Endodermal cell (in vitro differentiated cells): ENCODE data around the gene TSPAN33. TPM values are rescaled to one million over a fixed set of nuclear protein-coding genes. Genes with fewer than 3 reads are reported as not detected.

Source experiments
- DNase-seq: peaks from one replicate; pipeline ENCODE4 v3.0.0-alpha.2; 2017
- H3K27ac ChIP-seq: 2 replicates; pipeline ENCODE4 v1.5.1; 2013; ENCODE audit warnings: mild to moderate bottlenecking, low read depth, low read length, moderate library complexity
- H3K27me3 ChIP-seq: 2 replicates; pipeline ENCODE4 v1.6.1; 2013; ENCODE audit warnings: mild to moderate bottlenecking, low read length, moderate library complexity; ENCODE audit not compliant: insufficient read depth, control insufficient read depth, poor library complexity, severe bottlenecking
- H3K36me3 ChIP-seq: 2 replicates; pipeline ENCODE4 v1.7.0; 2013; ENCODE audit warnings: mild to moderate bottlenecking, low read length, moderate library complexity; ENCODE audit not compliant: control insufficient read depth, insufficient read depth
- H3K4me1 ChIP-seq: one replicate; pipeline ENCODE4 v1.7.0; 2013; ENCODE audit warnings: low read length; ENCODE audit not compliant: control insufficient read depth, insufficient read depth
- H3K4me3 ChIP-seq: 2 replicates; pipeline ENCODE4 v1.5.1; 2013; ENCODE audit warnings: mild to moderate bottlenecking, low read length, moderate library complexity
- H3K9ac ChIP-seq: 2 replicates; pipeline ENCODE4 v1.6.1; 2013; ENCODE audit warnings: mild to moderate bottlenecking, low read length, moderate library complexity; ENCODE audit not compliant: poor library complexity, severe bottlenecking; ENCODE audit errors: extremely low read depth
- H3K9me3 ChIP-seq: 2 replicates; pipeline ENCODE4 v1.6.1; 2013; ENCODE audit warnings: mild to moderate bottlenecking, low read length, moderate library complexity; ENCODE audit not compliant: control insufficient read depth
- H3K27ac Mint-ChIP-seq: 2 replicates; pipeline ENCODE4 v1.8.0; 2020; ENCODE audit warnings: mixed read lengths
- H3K27me3 Mint-ChIP-seq: 2 replicates; pipeline ENCODE4 v1.8.0; 2021; ENCODE audit warnings: mild to moderate bottlenecking, mixed read lengths; ENCODE audit not compliant: insufficient read depth
- H3K36me3 Mint-ChIP-seq: 2 replicates; pipeline ENCODE4 v1.8.0; 2020; ENCODE audit warnings: low read depth, mixed read lengths
- H3K4me1 Mint-ChIP-seq: 2 replicates; pipeline ENCODE4 v1.8.0; 2020; ENCODE audit warnings: mixed read lengths
- H3K4me3 Mint-ChIP-seq: 2 replicates; pipeline ENCODE4 v1.8.0; 2020; ENCODE audit warnings: mild to moderate bottlenecking, moderate library complexity, mixed read lengths
- H3K9me3 Mint-ChIP-seq: 2 replicates; pipeline ENCODE4 v1.8.0; 2020; ENCODE audit warnings: mild to moderate bottlenecking, mixed read lengths
- WGBS, 2 experiments: methylation state at CpG; one replicate each; pipeline versions ENCODE4 v1.1.5 to v1.1.7; 2013; ENCODE audit warnings: missing lambda C conversion rate in 2 of 2, mixed read lengths in 1 of 2; ENCODE audit not compliant: insufficient coverage in 1 of 2, insufficient read length in 1 of 2; 5-methylcytosine and 5-hydroxymethylcytosine counted together
- total RNA-seq, 2 donors: library from RNA; stranded (reverse); fragmentation: NEBNext Ultra II Directional in 1 of 2; extraction: Animal tissue kit (Norgen Biotek cat#: 25700) in 1 of 2; gene quantifications; 2 replicates in 1 of 2; 3 replicates in 1 of 2; pipeline ENCODE4 v1.2.1, GENCODE V29; 2021
- TF ChIP-seq, protein P1 (sequence below): fragments of 200-600 bp; sonication (generic); conservative IDR thresholded peaks from 2 replicates; pipeline ENCODE4 v1.5.0; 2021; ENCODE audit warnings: antibody characterized with exemption, mild to moderate bottlenecking

The TSPAN33 gene
- total RNA-seq, 2 donors from 2014 or later, result 33.2 to 35.6 TPM

DNA sequence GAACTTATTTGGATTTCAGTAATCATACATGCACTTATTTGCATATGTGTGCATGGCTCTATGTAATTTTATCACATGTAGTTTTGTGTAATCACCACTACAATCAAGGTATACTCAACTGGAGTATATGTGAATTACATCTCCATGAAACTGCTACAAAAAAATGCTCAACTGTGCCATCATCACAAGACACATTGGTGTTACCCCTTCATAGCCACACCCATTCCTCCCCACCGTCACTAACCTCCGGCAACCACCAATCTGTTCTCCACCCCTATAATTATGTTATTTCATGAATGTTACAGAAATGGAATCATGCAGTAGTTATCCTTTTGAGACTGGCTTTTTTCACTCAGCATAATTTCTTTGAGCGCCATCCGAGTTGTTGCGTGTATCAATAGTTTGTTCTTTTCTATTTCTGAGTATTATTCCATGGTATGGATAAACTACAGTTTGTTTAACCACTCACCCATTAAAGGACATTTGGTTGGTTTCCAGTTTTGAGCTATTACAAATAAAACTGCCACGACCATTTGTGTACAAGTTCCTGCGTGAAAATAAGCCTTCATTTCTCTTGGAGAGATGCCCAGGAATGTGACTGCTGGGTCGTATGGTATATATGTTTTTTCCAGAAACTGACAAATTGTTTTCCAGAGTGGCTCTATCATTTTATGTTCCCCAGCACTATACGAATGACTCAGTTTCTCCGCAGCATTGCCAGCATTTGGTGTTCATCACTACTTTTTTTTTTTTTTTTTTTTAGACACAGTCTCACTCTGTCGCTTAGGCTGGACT lies 32.6 kb downstream of the TSPAN33 start:
- no peak overlapping the region for H3K9ac ChIP-seq
- no peak overlapping the region for H3K27ac ChIP-seq
- no peak overlapping the region for H3K4me3 Mint-ChIP-seq
- no peaks in the 10 kb centered on the region for H3K4me1 ChIP-seq
- no peaks in the 10 kb centered on the region for H3K4me1 Mint-ChIP-seq
- no peaks in the 10 kb centered on the region for H3K27me3 ChIP-seq
- H3K9me3 ChIP-seq, result no peaks in the 10 kb centered on the region
- 89 to 90% methylated on average over 9 to 11 of the region's 11 CpGs for WGBS, 2 experiments
- H3K36me3 Mint-ChIP-seq, result no peaks in the 10 kb centered on the region
- H3K9me3 Mint-ChIP-seq, result peaks cover 4% of the 10 kb centered on the region
- H3K27me3 Mint-ChIP-seq, result peaks cover 10% of the 10 kb centered on the region
- DNase-seq, result no peak
- H3K27ac Mint-ChIP-seq, result no peak overlapping the region
- no peaks in the 10 kb centered on the region for H3K36me3 ChIP-seq
- no peak overlapping the region for H3K4me3 ChIP-seq
- TF ChIP-seq, protein P1, sequence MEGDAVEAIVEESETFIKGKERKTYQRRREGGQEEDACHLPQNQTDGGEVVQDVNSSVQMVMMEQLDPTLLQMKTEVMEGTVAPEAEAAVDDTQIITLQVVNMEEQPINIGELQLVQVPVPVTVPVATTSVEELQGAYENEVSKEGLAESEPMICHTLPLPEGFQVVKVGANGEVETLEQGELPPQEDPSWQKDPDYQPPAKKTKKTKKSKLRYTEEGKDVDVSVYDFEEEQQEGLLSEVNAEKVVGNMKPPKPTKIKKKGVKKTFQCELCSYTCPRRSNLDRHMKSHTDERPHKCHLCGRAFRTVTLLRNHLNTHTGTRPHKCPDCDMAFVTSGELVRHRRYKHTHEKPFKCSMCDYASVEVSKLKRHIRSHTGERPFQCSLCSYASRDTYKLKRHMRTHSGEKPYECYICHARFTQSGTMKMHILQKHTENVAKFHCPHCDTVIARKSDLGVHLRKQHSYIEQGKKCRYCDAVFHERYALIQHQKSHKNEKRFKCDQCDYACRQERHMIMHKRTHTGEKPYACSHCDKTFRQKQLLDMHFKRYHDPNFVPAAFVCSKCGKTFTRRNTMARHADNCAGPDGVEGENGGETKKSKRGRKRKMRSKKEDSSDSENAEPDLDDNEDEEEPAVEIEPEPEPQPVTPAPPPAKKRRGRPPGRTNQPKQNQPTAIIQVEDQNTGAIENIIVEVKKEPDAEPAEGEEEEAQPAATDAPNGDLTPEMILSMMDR, result no peak

DNA sequence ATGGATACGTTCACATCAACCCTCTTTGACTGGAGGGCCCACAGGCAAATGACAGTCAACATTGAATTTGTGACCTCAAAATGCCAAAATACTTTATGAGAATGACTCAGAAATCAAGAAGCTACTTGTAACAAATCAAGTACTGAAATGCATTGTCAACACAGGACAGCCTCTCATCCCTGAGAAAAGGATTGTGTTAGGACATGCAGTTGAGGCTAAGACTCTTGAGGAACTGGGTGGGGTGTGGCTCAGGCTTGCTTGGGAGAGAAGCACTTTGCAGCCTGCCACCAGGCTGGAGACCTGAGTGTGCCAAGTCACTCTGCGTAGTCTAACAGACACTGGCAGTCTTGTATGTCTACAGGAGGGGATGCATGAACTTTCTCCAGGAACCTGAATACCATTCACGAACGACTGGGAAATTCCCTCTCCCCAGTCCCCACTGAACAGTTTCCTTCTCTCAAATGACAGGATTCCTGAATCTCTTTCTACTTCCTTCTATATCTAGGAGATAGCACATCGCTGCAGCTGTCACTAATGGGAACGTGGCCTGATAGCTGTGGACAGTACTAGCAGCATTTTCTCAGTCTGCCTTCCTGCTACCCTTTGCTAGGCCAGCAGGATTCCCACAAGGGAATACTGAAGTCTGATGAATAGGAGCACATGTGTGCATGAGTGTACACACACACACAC lies 40.6 kb downstream of the TSPAN33 start:
- H3K4me1 ChIP-seq, result peaks cover 4% of the 10 kb centered on the region
- H3K36me3 ChIP-seq, result no peaks in the 10 kb centered on the region
- WGBS, 2 experiments, result 90% methylated on average over 4 to 6 of the region's 6 CpGs
- peaks cover 15% of the 10 kb centered on the region for H3K27me3 ChIP-seq
- TF ChIP-seq, protein P1, result no peak
- Mint-ChIP-seq H3K4me1 (peaks cover 13% of the 10 kb centered on the region), H3K36me3 (no peaks in the 10 kb centered on the region), H3K27ac (no peak overlapping the region), H3K9me3 (no peaks in the 10 kb centered on the region), H3K4me3 (no peak overlapping the region), H3K27me3 (peaks cover 35% of the 10 kb centered on the region)
- H3K9me3 ChIP-seq, result no peaks in the 10 kb centered on the region
- H3K4me3 ChIP-seq, result no peak overlapping the region
- H3K27ac ChIP-seq, result no peak overlapping the region
- DNase-seq, result no peak
- no peak overlapping the region for H3K9ac ChIP-seq

DNA sequence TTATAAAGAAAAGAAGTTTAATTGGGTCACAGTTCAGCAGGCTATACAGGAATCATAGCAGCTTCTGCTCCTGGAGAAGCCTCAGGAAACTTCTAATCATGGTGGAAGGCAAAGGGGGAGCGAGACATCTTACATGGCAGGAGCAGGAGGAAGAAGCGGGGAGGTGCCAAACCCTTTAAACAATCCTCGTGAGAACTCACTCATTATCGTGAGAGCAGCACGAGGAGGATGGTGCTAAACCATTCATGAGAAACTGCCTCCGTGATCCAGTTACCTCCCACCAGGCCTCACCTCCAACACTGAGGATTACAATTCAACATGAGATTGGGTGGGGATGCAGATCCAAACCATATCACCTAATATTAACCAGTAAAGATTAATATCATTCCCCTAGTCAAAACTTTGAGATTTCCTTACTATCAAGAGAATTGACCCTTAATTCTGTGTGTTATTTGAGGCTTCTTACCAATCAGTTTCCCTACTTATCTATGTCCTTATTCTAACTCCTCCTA lies 42.3 kb downstream of the TSPAN33 start:
- WGBS, 2 experiments, result 76 to 79% methylated on average over 3 to 6 of the region's 6 CpGs
- DNase-seq, result no peak
- Histone ChIP-seq H3K9ac (no peak overlapping the region), H3K4me3 (no peak overlapping the region), H3K36me3 (no peaks in the 10 kb centered on the region), H3K4me1 (peaks cover 7% of the 10 kb centered on the region), H3K27me3 (peaks cover 15% of the 10 kb centered on the region), H3K27ac (no peak overlapping the region), H3K9me3 (no peaks in the 10 kb centered on the region)
- Mint-ChIP-seq H3K4me1 (peaks cover 23% of the 10 kb centered on the region), H3K36me3 (no peaks in the 10 kb centered on the region), H3K27ac (no peak overlapping the region), H3K4me3 (no peak overlapping the region), H3K9me3 (no peaks in the 10 kb centered on the region), H3K27me3 (peaks cover 35% of the 10 kb centered on the region)
- TF ChIP-seq, protein P1, result no peak
